Suprapubic skin (tissue), 3 donors: ENCODE data around the gene WHRN.

Source experiments
- POLR2A ChIP-seq, 2 donors: fragments of 450-650 bp; IDR thresholded peaks; one replicate each; pipeline ENCODE4 v1.6.1; 2017; ENCODE audit warnings: antibody characterized with exemption in 2 of 2, mild to moderate bottlenecking in 2 of 2, moderate library complexity in 2 of 2
- TF ChIP-seq, protein P1 (sequence below), 2 donors: fragments of 200-600 bp in 1 of 2; fragments of 450-650 bp in 1 of 2; sonication (generic) in 1 of 2; IDR thresholded peaks; one replicate each; pipeline ENCODE4 v1.5.1; 2016 to 2019; ENCODE audit warnings: antibody characterized with exemption in 2 of 2, mild to moderate bottlenecking in 1 of 2, moderate library complexity in 1 of 2

DNA sequence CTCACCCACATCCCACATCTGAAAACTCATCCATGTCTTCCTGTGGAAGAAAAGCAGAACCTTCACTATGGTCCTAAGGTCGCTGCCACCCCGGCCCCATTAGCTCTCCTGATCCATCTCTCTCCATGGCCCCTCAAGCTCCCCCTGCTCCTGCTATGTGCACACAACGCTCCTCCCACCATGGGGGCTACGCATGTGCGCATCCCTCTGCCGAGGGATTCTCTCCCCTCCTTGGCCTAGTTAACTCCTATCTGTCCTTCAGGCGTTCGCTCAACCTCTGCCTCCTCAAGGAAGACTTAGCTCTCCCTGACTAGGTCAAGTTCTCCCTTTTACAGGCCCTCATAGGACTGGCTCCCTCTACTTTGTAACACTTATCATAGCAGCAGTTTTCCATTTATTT, 127.3 kb downstream of the WHRN start:
- no peak for TF ChIP-seq POLR2A (IDR thresholded peaks at IDR 0.05)
- TF ChIP-seq, protein P1, sequence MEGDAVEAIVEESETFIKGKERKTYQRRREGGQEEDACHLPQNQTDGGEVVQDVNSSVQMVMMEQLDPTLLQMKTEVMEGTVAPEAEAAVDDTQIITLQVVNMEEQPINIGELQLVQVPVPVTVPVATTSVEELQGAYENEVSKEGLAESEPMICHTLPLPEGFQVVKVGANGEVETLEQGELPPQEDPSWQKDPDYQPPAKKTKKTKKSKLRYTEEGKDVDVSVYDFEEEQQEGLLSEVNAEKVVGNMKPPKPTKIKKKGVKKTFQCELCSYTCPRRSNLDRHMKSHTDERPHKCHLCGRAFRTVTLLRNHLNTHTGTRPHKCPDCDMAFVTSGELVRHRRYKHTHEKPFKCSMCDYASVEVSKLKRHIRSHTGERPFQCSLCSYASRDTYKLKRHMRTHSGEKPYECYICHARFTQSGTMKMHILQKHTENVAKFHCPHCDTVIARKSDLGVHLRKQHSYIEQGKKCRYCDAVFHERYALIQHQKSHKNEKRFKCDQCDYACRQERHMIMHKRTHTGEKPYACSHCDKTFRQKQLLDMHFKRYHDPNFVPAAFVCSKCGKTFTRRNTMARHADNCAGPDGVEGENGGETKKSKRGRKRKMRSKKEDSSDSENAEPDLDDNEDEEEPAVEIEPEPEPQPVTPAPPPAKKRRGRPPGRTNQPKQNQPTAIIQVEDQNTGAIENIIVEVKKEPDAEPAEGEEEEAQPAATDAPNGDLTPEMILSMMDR (IDR thresholded peaks at IDR 0.05): no peak
